HG02678 (cell line): ENCODE data around the gene SEMA3A.
"Not testable (repeated sequence)": the region's sequence is repeated elsewhere in the genome, so short reads cannot be mapped to it uniquely, and the experiment has no call there.

Experiments used
- ATAC-seq: cut with Tn5 transposase; IDR thresholded peaks from one replicate; pipeline ENCODE4 v1.9.1; 2021; ENCODE audit warnings: mild to moderate bottlenecking, moderate library complexity; ENCODE audit not compliant: unreplicated experiment

SEMA3A gene

DNA sequence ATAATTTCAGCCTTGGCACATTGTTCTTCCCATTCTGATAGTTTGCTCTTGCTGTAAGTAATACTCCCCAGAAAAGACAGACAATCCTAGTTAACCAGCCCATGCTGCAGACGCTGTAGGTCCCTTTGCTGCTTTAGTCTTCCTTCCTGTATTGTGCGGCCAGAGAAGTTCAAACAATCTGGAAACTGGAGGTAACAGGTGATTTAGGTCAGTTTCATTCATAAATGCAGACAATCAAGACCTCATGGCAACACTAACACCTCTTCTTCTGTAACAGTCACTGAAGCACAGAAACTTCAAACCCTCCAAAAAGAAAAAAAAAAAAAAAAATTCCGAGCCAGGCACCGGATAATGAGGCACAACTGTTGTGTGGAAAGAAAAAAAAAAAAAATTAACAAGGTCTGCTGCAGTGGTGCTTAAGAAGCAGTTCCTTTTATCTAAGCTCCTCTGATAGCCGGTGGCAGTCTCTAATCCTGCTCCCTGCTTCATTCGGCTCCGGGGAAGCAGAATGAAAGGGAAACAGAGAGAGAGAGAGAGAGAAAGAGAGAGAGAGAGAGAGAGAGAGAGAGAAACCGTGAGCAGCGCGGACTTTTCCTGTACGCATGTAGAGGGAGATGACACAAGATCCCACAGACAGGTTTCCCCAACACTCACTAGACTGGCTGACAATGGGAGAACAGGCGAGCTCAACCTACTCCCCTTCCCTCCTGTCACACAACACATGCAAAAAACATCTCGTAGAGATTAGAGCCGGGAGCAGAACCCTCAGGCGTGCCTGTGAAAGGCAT is at the start of gene SEMA3A:
Gene SEMA3A (minus strand): TSS at position 306 of the 788 bp plus-strand sequence. CDS start 203 bp downstream, at position 103.
- peak; percentile 46 for ATAC-seq

DNA sequence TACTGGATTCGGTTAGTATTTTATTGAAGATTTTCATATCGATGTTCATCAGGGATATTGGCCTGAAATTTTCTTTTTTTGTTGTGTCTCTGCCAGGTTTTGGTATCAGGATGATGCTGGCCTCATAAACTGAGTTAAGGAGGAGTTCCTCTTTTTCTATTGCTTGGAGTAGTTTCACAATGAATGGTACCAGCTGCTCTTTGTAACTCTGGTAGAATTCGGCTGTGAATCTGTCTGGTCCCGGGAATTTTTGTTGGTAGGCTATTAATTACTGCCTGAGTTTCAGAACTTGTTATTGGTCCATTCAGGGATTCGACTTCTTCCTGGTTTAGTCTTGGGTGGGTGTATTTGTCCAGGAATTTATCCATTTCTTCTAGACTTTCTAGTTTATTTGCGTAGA is 48.4 kb upstream of the SEMA3A start:
- ATAC-seq: not testable (repeated sequence)

DNA sequence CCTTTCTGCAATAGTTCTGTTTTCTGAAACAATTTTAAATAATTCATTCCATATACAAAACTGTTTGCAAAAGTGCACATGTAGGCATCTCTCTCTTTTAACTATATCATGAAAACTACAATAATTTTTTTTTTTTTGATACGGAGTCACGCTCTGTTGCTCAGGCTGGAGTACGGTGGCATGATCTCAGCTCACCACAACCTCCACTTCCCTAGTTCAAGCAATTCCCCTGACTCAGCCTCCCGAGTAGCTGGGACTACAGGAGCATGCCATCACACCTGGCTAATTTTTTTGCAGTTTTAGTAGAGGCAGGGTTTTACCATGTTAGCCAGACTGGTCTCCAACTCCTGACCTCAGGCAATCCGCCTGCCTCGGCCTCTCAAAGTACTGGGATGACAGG is 44.0 kb upstream of the SEMA3A start:
- ATAC-seq: no peak

DNA sequence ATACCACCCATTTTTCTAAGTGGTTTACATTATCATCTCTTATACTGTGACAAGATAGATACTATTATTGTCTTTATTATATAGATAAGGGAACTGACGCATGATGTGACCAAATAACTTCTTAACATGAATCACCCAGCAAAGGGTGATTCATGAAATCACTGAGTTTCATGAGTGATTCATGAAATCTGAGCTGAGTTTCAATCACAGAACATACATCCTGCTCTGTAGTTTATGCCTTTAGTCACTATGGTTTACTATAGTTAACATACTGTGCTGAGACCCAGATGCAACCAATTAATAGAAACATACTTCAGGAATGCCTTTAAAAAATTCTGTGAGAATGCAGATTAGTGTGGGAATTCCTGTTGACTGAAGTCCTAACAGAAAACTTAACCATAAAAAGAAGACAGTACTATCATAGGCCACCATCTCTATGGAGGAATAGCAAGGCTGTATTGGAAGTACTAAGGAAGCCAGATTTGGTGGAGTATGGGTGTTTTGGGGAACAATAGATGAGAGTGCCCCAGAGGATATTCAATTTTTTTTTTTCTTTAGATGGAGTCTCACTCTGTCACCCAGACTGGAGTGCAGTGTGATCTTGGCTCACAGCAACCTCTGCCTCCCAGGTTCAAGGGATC is 43.1 kb upstream of the SEMA3A start:
- ATAC-seq: no peak

DNA sequence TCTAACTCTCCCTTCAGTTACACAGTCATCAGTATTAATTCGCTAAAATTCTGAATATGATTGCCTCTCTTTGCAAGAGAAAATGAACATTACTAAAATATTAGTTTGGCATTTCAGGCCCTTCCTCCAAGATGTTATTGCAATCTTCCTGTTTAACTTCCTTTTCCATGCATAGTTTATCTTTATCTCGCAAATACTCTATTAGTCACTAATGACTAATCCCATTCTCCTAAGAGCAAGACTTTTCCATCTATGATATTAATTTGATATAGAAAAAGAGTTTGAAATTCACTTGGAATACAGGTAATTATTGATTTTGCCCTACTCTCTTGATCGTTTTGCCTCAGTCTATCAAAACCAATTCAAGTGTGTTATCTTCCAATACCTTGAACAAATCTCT is 41.8 kb upstream of the SEMA3A start:
- ATAC-seq: no peak

DNA sequence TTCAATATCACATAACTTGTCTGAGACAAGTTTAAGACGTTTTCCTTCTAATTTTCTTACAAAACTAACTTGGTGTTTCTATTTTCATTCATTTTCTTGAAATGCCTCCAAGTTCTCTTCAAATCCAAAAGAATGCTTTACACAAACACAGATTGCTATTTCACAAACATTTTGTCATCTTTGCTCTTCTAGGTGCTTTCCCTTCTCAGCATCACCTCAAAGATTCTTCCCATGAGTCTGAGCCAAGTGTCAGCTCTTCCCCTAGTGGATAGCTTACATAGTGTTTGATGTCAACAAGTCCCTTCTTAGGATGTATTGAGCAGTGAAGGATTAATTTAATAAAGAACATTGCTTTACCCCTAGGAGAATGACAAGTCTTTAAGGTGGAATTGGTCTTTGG is 38.1 kb upstream of the SEMA3A start:
- no peak for ATAC-seq

DNA sequence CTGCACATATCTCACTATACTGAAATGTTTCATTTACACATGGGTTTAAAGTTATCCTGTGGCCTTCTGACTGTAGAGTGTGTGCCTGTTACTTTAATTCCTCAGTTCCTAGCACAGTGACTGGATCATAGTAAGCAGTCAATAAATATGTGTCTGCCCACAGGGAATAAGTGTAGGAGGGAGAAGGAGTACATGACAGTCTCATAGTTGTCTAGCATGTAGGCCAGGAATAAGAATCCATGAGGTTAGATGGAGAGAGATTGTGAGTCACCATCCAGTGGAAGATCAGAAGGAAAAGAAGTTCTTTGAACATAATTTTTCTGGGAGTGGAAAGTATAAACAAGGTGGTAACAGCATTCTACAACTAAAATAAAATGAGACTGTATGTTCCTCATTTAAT is 36.6 kb upstream of the SEMA3A start:
- ATAC-seq: no peak

DNA sequence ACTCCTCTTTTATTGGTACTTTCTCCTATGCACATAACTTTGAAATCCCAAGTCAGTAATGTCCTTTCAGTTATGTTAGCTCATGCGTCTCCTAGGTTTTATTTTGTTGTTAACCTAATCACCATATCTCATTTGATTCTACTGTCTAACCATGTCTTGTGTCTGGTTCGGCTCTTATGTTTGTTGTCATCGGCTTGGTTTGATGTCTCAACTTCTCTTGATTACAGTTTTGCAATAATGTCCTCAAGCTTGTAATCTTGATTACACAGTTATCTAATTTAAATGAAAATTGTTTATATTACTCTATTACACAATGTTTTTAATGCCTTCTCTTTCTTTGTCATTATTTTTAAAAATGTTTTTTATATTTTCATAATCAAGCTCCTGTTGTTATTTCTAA is 35.9 kb upstream of the SEMA3A start:
- no peak for ATAC-seq

DNA sequence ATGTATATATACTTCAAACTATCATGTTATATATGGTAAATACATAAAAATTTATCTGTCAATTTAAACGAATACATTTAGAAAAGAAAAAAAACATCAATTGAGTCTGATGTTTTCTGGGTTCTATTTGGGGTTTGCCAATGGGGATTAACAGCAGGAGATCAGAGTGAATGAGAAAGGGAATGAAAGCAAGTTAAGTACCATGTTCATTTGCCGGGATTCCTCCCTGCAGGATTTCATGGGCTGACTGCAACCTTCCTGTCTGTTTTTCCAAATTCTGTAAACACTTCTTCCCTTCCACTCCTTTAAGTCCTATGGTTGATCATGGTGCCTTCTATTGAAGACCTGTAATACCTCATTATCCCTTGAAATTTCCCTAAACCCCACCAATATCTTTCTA is 33.9 kb upstream of the SEMA3A start:
- ATAC-seq: no peak

DNA sequence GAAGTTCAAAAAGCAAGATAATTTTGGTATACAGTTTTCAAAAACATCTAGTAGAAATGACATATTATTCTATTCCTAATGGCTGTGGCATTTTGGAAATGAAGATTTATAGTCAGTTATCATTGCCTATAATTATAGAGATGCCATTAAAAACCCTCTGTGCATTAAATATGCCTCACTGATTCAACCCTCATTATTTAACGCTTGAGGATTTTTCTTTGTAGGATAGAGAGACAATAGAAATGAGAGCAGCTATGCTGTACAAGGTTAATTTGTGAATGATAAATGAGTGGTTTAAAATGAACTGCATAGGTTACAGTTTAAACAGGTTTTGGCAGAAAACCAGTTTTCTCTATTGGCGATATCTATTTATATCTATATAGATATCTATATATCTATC is 32.2 kb upstream of the SEMA3A start:
- ATAC-seq: no peak

DNA sequence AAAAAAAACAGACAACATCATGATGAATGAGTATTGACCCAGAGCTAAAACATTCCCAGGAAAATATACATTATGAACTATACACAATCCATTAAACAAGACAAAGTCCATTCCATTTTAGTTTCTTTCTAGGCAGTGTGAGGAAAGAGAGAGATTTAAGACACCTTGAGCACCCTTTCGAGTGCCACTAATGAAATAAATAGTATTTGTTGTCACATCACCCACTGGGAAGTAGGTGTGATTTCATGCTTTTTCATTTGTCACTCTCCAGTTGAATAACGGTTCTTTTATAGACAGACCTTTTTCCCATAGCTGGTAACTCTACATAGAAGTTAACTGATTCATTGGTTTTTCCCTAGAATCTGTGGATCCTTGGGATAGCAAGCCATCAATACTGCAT is 29.9 kb upstream of the SEMA3A start:
- ATAC-seq: no peak

DNA sequence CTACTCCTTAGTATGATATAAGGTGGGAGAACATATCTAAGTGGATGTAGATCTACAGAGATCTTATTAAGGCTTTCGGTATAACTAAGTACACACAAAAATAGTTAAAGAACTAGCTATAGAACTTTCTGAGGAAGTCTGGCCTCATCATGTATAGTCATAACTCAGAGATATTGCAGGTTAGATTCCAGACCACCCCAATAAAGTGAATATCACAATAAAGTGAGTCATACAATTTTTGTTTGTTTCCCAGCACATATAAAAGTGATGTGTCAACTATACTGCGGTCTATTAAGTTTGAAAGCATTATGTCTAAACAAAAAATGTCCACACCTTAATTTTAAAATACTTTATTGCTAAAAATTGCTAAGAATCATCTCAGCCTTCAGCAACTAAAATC is 24.7 kb upstream of the SEMA3A start:
- ATAC-seq: no peak

DNA sequence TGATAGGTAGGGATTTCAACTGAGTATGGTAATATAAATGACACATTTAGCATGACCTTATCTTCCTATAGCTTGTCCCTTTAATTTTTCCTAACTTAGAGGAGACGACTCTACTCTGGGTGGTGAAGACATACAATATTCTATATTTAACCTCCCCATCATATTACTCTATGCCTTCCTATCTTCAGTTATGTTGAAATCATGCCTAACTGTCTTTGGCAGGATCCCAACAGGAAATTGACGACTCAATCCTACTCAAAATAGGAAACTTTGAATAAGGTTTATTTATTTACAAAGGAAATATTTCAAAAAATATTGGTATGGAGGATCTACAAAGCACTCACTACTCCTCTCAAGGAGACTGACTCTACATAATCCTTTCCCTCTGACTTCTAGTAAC is 24.1 kb upstream of the SEMA3A start:
- no peak for ATAC-seq

DNA sequence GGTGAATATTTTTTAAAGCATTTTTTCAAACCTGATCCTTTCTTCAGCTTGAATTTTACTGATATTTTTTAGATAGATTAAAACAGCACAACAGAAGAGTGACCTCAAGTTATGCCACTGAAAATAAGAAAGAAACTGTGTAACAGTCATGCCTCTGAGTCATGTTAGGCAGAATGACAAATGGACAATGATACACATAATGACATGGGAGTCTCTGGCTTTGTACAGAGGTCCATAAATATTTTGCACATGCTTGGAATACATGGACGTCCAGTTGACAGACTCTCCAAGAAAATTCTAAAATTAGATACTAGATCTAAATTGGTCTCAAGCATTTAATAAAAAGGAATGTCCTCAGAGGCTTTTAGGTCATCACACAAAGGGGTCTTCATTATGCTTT is 21.9 kb upstream of the SEMA3A start:
- ATAC-seq: no peak

DNA sequence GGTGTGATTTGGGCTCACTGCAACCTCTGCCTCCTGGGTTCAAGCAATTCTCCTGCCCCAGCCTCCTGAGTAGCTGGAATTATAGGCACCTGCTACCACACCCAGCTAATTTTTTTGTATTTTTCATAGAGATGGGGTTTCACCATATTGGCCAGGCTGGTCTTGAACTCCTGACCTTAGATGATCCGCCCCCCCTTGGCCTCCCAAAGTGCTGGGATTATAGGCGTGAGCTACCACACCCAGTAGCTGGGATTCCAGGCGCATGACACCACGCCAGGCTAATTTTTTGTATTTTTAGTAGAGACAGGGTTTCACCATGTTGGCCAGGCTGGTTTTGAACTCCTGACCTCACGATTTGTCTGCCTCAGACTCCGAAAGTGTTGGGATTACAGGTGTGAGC is 20.2 kb upstream of the SEMA3A start:
- not testable (repeated sequence) for ATAC-seq

DNA sequence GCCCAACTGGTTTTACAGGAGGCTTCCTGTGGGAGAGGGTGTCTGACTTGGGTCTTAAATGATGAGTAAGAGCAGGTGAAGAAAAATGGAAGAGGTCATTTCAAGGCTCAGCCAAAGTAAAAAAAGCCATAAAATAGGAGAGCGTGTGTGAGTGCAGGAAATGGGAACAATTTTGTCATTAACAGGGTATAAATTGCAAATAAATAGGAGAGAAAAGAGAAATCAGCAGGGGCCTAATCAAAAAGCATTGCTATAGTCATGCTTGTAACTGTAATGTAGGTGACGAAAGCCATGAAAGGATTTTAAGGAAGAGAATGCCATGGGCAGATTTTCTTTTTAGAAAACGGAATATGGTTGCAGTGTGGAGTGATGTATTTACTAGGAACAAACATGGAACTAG is 15.7 kb upstream of the SEMA3A start:
- ATAC-seq: no peak

DNA sequence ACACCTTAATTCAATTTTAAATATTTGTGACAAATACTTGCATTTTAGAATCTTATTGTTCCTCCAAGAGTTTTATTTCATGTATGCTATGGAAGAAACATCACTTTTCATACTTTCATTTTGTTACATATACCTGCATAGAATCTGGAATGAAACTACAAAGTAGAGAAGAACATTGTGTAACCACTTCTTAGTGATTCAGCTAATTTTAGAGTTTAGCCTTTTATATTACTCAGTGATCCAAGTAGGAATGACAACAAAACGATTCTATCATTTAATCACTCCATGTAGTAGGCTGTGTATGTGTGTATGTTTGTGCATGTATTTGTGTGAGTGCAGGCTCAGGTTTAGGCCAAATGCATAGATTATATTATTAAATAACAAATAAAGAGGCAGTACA is 14.4 kb upstream of the SEMA3A start:
- ATAC-seq: no peak

DNA sequence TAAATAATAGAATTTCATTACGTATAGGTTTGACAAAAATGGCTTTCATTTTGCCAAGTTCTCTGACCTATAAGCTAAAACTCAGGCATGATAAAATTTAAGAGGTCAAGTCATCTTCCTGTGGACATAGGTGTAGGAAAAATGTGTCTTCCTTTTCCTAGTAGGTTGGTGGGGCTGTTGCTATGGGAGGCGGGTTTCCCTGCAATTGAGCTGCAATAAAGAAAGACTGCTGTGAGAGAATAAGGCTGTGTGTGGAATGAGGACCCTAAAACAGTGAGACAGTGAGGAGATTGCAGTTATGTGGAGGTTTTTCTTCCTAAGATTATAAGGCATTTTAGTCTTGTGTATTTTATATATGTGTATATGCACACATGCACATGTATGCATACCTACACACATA is 13.0 kb upstream of the SEMA3A start:
- no peak for ATAC-seq

DNA sequence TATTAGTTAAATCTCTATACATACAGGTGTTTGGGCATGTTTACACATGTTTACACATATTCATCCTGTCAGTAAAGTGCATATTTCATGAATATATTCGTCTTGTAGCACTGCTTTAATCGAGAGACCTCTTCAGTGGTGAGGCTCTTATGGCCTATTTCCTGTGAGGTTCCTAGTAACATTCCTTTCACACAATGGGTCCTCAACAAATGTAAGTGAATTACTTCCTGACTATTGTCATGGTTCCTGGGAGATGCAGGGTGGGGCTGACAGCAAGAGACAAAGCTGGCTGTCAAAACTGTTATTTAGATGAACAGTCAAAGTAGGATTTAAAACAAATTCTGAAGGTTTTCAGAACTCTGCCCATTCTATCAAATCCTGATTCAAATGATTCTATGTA is 12.4 kb upstream of the SEMA3A start:
- ATAC-seq: no peak

DNA sequence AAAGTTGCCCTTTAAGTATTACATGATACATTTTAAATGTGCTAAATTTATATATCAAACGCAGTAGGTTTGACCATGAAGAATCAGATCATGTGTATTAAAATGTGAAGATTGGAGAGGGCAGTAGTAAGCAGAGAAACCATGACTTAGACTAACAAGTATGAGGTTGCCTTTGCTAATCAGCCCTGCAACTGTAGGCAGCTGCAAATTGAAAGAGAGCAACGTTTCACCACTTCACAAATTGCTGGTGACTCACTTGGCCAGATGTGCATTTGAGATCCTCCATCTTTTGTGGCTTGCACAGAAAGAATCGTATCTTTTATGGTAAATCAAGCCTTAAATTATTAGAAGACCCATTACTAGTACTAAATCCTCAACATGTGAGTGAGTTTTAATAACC is 10.1 kb upstream of the SEMA3A start:
- ATAC-seq: no peak

DNA sequence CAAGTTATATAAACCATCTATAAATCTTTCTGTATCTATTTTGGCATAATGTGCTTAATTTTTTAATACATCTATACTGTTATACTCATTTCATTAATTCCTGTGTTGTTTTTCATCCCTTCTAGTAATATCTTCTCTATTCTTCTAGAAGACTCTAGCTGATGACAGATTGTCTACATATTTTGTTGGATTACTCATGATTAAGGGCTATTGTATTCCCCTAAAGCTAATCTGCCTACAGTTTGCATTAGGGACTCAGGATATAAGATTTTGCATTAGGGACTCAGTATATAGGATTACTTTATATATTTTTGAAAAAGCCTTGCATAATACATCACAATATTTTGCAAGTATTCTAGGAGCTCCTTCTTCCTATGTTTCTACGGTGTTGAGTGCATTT is 8.3 kb upstream of the SEMA3A start:
- ATAC-seq: no peak

DNA sequence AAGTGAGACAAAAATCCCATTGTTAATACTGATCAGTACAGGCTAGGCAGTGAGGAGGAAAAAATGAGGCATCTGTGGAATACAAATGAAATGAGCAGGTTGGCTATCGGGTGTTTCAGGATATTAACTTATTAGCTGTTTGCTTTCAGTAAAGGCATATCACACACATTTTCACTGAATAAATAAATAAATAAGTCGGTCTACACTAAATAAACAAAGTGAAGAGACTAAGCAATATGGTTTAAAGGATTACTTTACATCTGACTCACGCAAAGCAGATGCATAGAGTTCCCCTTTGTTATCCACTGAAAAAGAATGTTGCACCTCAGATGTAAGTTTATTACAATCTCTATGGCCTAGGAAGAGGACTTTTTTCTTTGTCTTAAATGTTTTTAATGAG is 6.3 kb upstream of the SEMA3A start:
- ATAC-seq: no peak

DNA sequence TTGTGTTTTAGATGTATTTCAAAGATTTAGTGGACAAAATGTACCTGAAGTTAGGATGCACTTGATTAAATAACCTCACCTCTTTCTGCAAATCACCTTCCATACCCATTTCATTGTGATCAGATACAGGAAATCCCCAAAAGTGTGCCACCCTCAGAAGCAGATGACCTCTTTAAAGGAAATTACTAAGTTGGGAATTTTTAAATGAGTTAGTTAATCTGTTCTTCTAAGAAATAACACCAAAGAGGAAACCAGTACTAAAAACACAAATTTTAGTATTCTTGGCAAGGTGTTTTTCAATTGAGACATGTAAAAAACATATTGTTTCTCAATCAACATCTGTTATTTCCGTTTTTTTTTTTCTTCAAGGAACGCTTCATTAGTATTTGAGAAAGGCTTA is 4.6 kb upstream of the SEMA3A start:
- no peak for ATAC-seq
